ENCODE results near the gene CAPN5. TPM values are rescaled to one million over a fixed set of nuclear protein-coding genes. Genes with fewer than 3 reads are reported as not detected.

Gene CAPN5
- total and polyA plus RNA-seq, 2 experiments from 2014 or later, result 10.2 to 32.2 TPM

GRCh38 chr11:77141034-77141433 lies 74.3 kb downstream of the CAPN5 start:
- Histone ChIP-seq H3K79me2 (replicated peaks; ENCODE audit: insufficient read depth) (no peaks in the 10 kb centered on the region), H3K4me2 (no peak overlapping the region), H3K4me1 (ENCODE audit: insufficient read depth) (peaks cover 3% of the 10 kb centered on the region; the same call in 1 of the 2 replicates), H2AFZ (no peak overlapping the region), H3K27ac (ENCODE audit: low read depth) (no peak overlapping the region), H3K9me2 (ENCODE audit: insufficient read depth) (no peaks in the 10 kb centered on the region), H3K27me3 (ENCODE audit: insufficient read depth) (no peaks in the 10 kb centered on the region), H3F3A (replicated peaks; ENCODE audit: low read depth) (no peaks in the 10 kb centered on the region), H3K4me3 (no peak overlapping the region), H3K36me3 (ENCODE audit: insufficient read depth) (no peaks in the 10 kb centered on the region), H4K20me1 (replicated peaks; ENCODE audit: insufficient read depth) (no peaks in the 10 kb centered on the region)
- peaks cover 14% of the 10 kb centered on the region for H3K4me1 Mint-ChIP-seq
- no peaks in the 10 kb centered on the region for H3K9me3 Mint-ChIP-seq
- H3K36me3 Mint-ChIP-seq (ENCODE audit: low read depth), result no peaks in the 10 kb centered on the region
- no peak for DNase-seq (ENCODE audit: low spot score)
- no peak overlapping the region for H3K27ac Mint-ChIP-seq
- ATAC-seq, result no peak
- H3K27me3 Mint-ChIP-seq (ENCODE audit: insufficient read depth, low read depth, poor library complexity), result peaks cover 2% of the 10 kb centered on the region
- TF ChIP-seq CTCF (conservative IDR thresholded peaks at IDR 0.05; ENCODE audit: low read depth in 2 of 2), result no peak
- TF ChIP-seq ZNF331 (CRISPR knock-in tag; IDR thresholded peaks at IDR 0.05; ENCODE audit: low read depth), result no peak
- no peak for TF ChIP-seq JUNB (IDR thresholded peaks at IDR 0.05; ENCODE audit: unreplicated experiment)
- TF ChIP-seq REST (IDR thresholded peaks at IDR 0.05; ENCODE audit: unreplicated experiment), result no peak
- TF ChIP-seq CREB1 (CRISPR knock-in tag; IDR thresholded peaks at IDR 0.05; ENCODE audit: low read depth), result no peak
- TF ChIP-seq EZH2 (IDR thresholded peaks at IDR 0.05; ENCODE audit: low read depth, unreplicated experiment), result no peak
- TF ChIP-seq ZNF462 (CRISPR knock-in tag; IDR thresholded peaks at IDR 0.05), result no peak
- TF ChIP-seq ZNF114 (CRISPR knock-in tag; IDR thresholded peaks at IDR 0.05), result no peak
- no peak for TF ChIP-seq ETS1 (IDR thresholded peaks at IDR 0.05)
- no peak for TF ChIP-seq POLR2AphosphoS5 (IDR thresholded peaks at IDR 0.05; ENCODE audit: low read depth)
- TF ChIP-seq NANOG (IDR thresholded peaks at IDR 0.05; ENCODE audit: borderline replicate concordance), result no peak
- no peak for TF ChIP-seq STAT1 (IDR thresholded peaks at IDR 0.05; ENCODE audit: unreplicated experiment)
- TF ChIP-seq EZH2phosphoT487 (IDR thresholded peaks at IDR 0.05; ENCODE audit: unreplicated experiment), result no peak
- H3K4me3 Mint-ChIP-seq, result no peak overlapping the region

Data from GM23338 (cell line).